H1 (cell line): ENCODE data around the gene OR4F6. TPM values are rescaled to one million over a fixed set of nuclear protein-coding genes. Genes with fewer than 3 reads are reported as not detected.

Experiments used
- CTCF ChIA-PET: fragments of 300-600 bp; sonication (Branson Sonifier 250); formaldehyde crosslinking; loops from one replicate; lab custom pipeline; 2021; ENCODE audit not compliant: partially characterized antibody; lab: Charles Lee
- POLR2A ChIA-PET: fragments of 300-600 bp; sonication (Branson Sonifier 250); formaldehyde crosslinking; loops from one replicate; lab custom pipeline; 2021; ENCODE audit warnings: inconsistent platforms; ENCODE audit not compliant: partially characterized antibody; lab: Charles Lee
- DNase-seq, 2 experiments: peaks; one replicate each; pipeline versions ENCODE4 v3.0.0 to v3.0.0-alpha.2; 2010 to 2022; ENCODE audit warnings: low spot score in 2 of 2, low read depth in 1 of 2, mixed read lengths in 1 of 2
- FAIRE-seq: peaks from 2 replicates; lab custom pipeline; 2011; peaks lifted over from hg19 to GRCh38; lab: Jason Lieb, UNC
- H2AFZ ChIP-seq: 2 replicates; pipeline ENCODE4 v1.8.1; 2012; ENCODE audit warnings: low read length, inconsistent platforms
- H2AK5ac ChIP-seq: 2 replicates; pipeline ENCODE4 v1.6.1; 2013; ENCODE audit warnings: low read depth, low read length
- H2BK120ac ChIP-seq: replicated peaks from 2 replicates; pipeline ENCODE3; 2013; ENCODE audit warnings: low read depth, low read length, inconsistent platforms
- H2BK12ac ChIP-seq: 2 replicates; pipeline ENCODE4 v1.6.1; 2013; ENCODE audit warnings: low read depth, low read length
- H2BK15ac ChIP-seq: 2 replicates; pipeline ENCODE4 v1.6.1; 2013; ENCODE audit warnings: low read length
- H2BK20ac ChIP-seq: 2 replicates; pipeline ENCODE4 v1.6.1; 2013; ENCODE audit warnings: low read length
- H2BK5ac ChIP-seq: 2 replicates; pipeline ENCODE4 v1.6.1; 2013; ENCODE audit warnings: low read depth, low read length
- H3K14ac ChIP-seq: 2 replicates; pipeline ENCODE4 v1.6.1; 2013; ENCODE audit warnings: inconsistent platforms; ENCODE audit not compliant: insufficient read length
- H3K18ac ChIP-seq: 2 replicates; pipeline ENCODE4 v1.6.1; 2013; ENCODE audit warnings: low read length; ENCODE audit errors: extremely low read depth
- H3K23ac ChIP-seq: 2 replicates; pipeline ENCODE4 v1.6.1; 2013; ENCODE audit warnings: inconsistent platforms; ENCODE audit not compliant: insufficient read length
- H3K23me2 ChIP-seq: 2 replicates; pipeline ENCODE4 v1.6.1; 2013; ENCODE audit warnings: low read depth, low read length
- H3K27ac ChIP-seq: 2 replicates; pipeline ENCODE4 v1.6.1; 2011; ENCODE audit warnings: low read depth, low read length, inconsistent platforms
- H3K27me3 ChIP-seq, 4 experiments: replicated peaks in 1 of 4; 1 replicate in 1 of 4; 2 replicates in 3 of 4; pipeline versions ENCODE4 v1.6.1 to v1.8.1; 2011 to 2013; ENCODE audit warnings: low read length in 3 of 4, mild to moderate bottlenecking in 3 of 4, inconsistent platforms in 2 of 4, mixed read lengths in 2 of 4, moderate library complexity in 1 of 4; ENCODE audit not compliant: control insufficient read depth in 3 of 4, insufficient read depth in 3 of 4; ENCODE audit errors: extremely low read depth in 1 of 4
- H3K36me3 ChIP-seq, 4 experiments: 2 replicates each; pipeline versions ENCODE4 v1.6.1 to v1.8.1; 2011 to 2013; ENCODE audit warnings: mild to moderate bottlenecking in 4 of 4, low read length in 3 of 4, moderate library complexity in 2 of 4, control low read depth in 1 of 4, inconsistent platforms in 1 of 4; ENCODE audit not compliant: insufficient read depth in 4 of 4, control insufficient read depth in 2 of 4
- H3K4ac ChIP-seq: replicated peaks from 2 replicates; pipeline ENCODE3; 2013; ENCODE audit warnings: low read length, low read depth, mixed read lengths, inconsistent platforms; ENCODE audit not compliant: insufficient read length
- H3K4me1 ChIP-seq, 4 experiments: replicated peaks in 1 of 4; 1 replicate in 1 of 4; 2 replicates in 3 of 4; pipeline versions ENCODE4 v1.6.1 to v1.8.1; 2011 to 2013; ENCODE audit warnings: low read length in 3 of 4, inconsistent platforms in 2 of 4, mixed read lengths in 1 of 4; ENCODE audit not compliant: insufficient read depth in 4 of 4, control insufficient read depth in 3 of 4
- H3K4me2 ChIP-seq, 2 experiments: 2 replicates each; pipeline versions ENCODE4 v1.6.1 to v1.8.1; 2011 to 2013; ENCODE audit warnings: low read depth in 2 of 2, low read length in 2 of 2, control low read depth in 1 of 2, inconsistent platforms in 1 of 2, mild to moderate bottlenecking in 1 of 2; ENCODE audit not compliant: insufficient read depth in 1 of 2
- H3K4me3 ChIP-seq, 4 experiments: fragments of 200-600, 300-600 bp in 1 of 4; sonication (generic), shearing (Covaris generic), sonication (Bioruptor Twin) in 1 of 4; 2 replicates each; pipeline versions ENCODE4 v1.5.1 to v1.8.1; 2011 to 2016; ENCODE audit warnings: low read length in 4 of 4, low read depth in 3 of 4, control low read depth in 2 of 4, inconsistent platforms in 2 of 4, mild to moderate bottlenecking in 2 of 4, mixed read lengths in 1 of 4, moderate library complexity in 1 of 4; ENCODE audit not compliant: insufficient read depth in 2 of 4; ENCODE audit errors: extremely low read depth in 1 of 4
- H3K56ac ChIP-seq: replicated peaks from 2 replicates; pipeline ENCODE3; 2013; ENCODE audit warnings: low read depth, mild to moderate bottlenecking, mixed read lengths, low read length, inconsistent platforms; ENCODE audit not compliant: insufficient read length
- H3K79me1 ChIP-seq: 2 replicates; pipeline ENCODE4 v1.6.1; 2013; ENCODE audit warnings: low read depth, low read length, control low read depth
- H3K79me2 ChIP-seq, 2 experiments: 2 replicates each; pipeline versions ENCODE4 v1.6.1 to v1.8.1; 2012 to 2013; ENCODE audit warnings: low read length in 2 of 2, mild to moderate bottlenecking in 2 of 2, inconsistent platforms in 1 of 2; ENCODE audit not compliant: insufficient read depth in 2 of 2, control insufficient read depth in 1 of 2
- H3K9ac ChIP-seq, 4 experiments: replicated peaks in 1 of 4; 1 replicate in 1 of 4; 2 replicates in 3 of 4; pipeline versions ENCODE4 v1.6.1 to v1.8.1; 2011 to 2013; ENCODE audit warnings: low read depth in 3 of 4, low read length in 3 of 4, control low read depth in 2 of 4, mild to moderate bottlenecking in 2 of 4, moderate library complexity in 2 of 4, inconsistent platforms in 1 of 4; ENCODE audit errors: extremely low read depth in 1 of 4
- H3K9me3 ChIP-seq, 2 experiments: 2 replicates each; pipeline versions ENCODE4 v1.6.1 to v1.8.1; 2012 to 2013; ENCODE audit warnings: mild to moderate bottlenecking in 2 of 2, moderate library complexity in 2 of 2, control low read depth in 1 of 2, inconsistent platforms in 1 of 2, low read depth in 1 of 2, low read length in 1 of 2, mixed read lengths in 1 of 2; ENCODE audit not compliant: insufficient read depth in 2 of 2
- H4K20me1 ChIP-seq, 2 experiments: replicated peaks in 1 of 2; 2 replicates each; pipeline versions ENCODE3 to v1.8.1; 2011 to 2013; ENCODE audit warnings: inconsistent platforms in 2 of 2, low read length in 2 of 2, mild to moderate bottlenecking in 1 of 2; ENCODE audit not compliant: insufficient read depth in 2 of 2, control insufficient read depth in 1 of 2
- H4K5ac ChIP-seq: 2 replicates; pipeline ENCODE4 v1.6.1; 2013; ENCODE audit warnings: low read length, low read depth, mixed read lengths, inconsistent platforms; ENCODE audit not compliant: insufficient read length
- H4K8ac ChIP-seq: 2 replicates; pipeline ENCODE4 v1.8.0; 2013; ENCODE audit warnings: mild to moderate bottlenecking, moderate library complexity, low read length, inconsistent platforms; ENCODE audit not compliant: insufficient read depth; ENCODE audit errors: extremely low read depth
- H4K91ac ChIP-seq: replicated peaks from 2 replicates; pipeline ENCODE3; 2013; ENCODE audit warnings: low read length, mixed read lengths, inconsistent platforms; ENCODE audit not compliant: insufficient read length
- ASH2L ChIP-seq: fragments of 200-600, 300-600 bp; sonication (generic); IDR thresholded peaks from one replicate; pipeline ENCODE4 v1.7.1; 2017; ENCODE audit warnings: low read length
- EGR1 ChIP-seq: IDR thresholded peaks from 2 replicates; pipeline ENCODE4 v1.6.1; 2011; ENCODE audit warnings: low read depth, low read length, borderline replicate concordance
- GABPA ChIP-seq: IDR thresholded peaks from 2 replicates; pipeline ENCODE4 v1.6.1; 2011; ENCODE audit warnings: mild to moderate bottlenecking, low read length, moderate library complexity, borderline replicate concordance; ENCODE audit not compliant: insufficient read depth
- HDAC6 ChIP-seq: IDR thresholded peaks from one replicate; pipeline ENCODE4 v1.7.1; 2012; ENCODE audit warnings: low read depth, mild to moderate bottlenecking, inconsistent platforms, low read length, moderate library complexity
- JUN ChIP-seq: IDR thresholded peaks from 2 replicates; pipeline ENCODE4 v1.6.1; 2011; ENCODE audit warnings: low read depth, mild to moderate bottlenecking, improper control_type of control experiment, low read length
- KDM1A ChIP-seq: fragments of 200-600, 300-600 bp; sonication (generic); IDR thresholded peaks from 2 replicates; pipeline ENCODE4 v1.7.1; 2016; ENCODE audit warnings: mild to moderate bottlenecking, low read length, borderline replicate concordance
- KDM4A ChIP-seq: IDR thresholded peaks from one replicate; pipeline ENCODE4 v1.7.1; 2012; ENCODE audit warnings: low read depth, mild to moderate bottlenecking, moderate library complexity, low read length, inconsistent platforms; ENCODE audit not compliant: severe bottlenecking
- POLR2A ChIP-seq, 2 experiments: IDR thresholded peaks; 1 replicate in 1 of 2; 2 replicates in 1 of 2; pipeline ENCODE4 v1.6.1; 2011; ENCODE audit warnings: low read depth in 2 of 2, low read length in 2 of 2, mild to moderate bottlenecking in 2 of 2; ENCODE audit errors: control extremely low read depth in 1 of 2
- POLR2AphosphoS5 ChIP-seq: IDR thresholded peaks from 2 replicates; pipeline ENCODE4 v1.6.1; 2011; ENCODE audit warnings: low read depth, low read length
- RBBP5 ChIP-seq: IDR thresholded peaks from 2 replicates; pipeline ENCODE4 v1.7.1; 2012; ENCODE audit warnings: low read depth, mild to moderate bottlenecking, inconsistent platforms, low read length, moderate library complexity, borderline replicate concordance
- RXRA ChIP-seq: IDR thresholded peaks from 2 replicates; pipeline ENCODE4 v1.6.1; 2011; ENCODE audit warnings: low read depth, mild to moderate bottlenecking, low read length, moderate library complexity; ENCODE audit not compliant: insufficient read depth
- SAP30 ChIP-seq: fragments of 300-600 bp; sonication (generic); IDR thresholded peaks from 2 replicates; pipeline ENCODE4 v1.7.1; 2012; ENCODE audit warnings: low read length, moderate library complexity, mild to moderate bottlenecking, inconsistent platforms; ENCODE audit not compliant: insufficient read depth, insufficient replicate concordance
- SP2 ChIP-seq: IDR thresholded peaks from 2 replicates; pipeline ENCODE4 v1.6.1; 2012; ENCODE audit warnings: mild to moderate bottlenecking, low read length, inconsistent platforms
- SP4 ChIP-seq: IDR thresholded peaks from 2 replicates; pipeline ENCODE4 v1.6.1; 2012; ENCODE audit warnings: low read length, inconsistent platforms
- WGBS, 2 experiments: shearing (Covaris generic) in 1 of 2; methylation state at CpG; one replicate each; pipeline versions ENCODE4 v1.1.6 to v1.1.7; 2013 to 2015; ENCODE audit warnings: low lambda C conversion rate in 2 of 2, mixed read lengths in 2 of 2, inconsistent platforms in 1 of 2, low coverage in 1 of 2, missing lambda C conversion rate in 1 of 2; ENCODE audit not compliant: insufficient replicate concordance in 2 of 2, insufficient coverage in 1 of 2, insufficient read length in 1 of 2; ENCODE audit errors: extremely low coverage in 1 of 2, missing lambda C conversion rate in 1 of 2; 5-methylcytosine and 5-hydroxymethylcytosine counted together
- polyA plus RNA-seq, 7 experiments: library from polyadenylated mRNA; depleted of rRNA in 3 of 7; stranded (reverse) in 5 of 7; unstranded in 2 of 7; fragments of >200 nt in 5 of 7; fragments of 200-250 nt in 2 of 7; gene quantifications; 1 replicate in 5 of 7; 2 replicates in 1 of 7; 4 replicates in 1 of 7; pipeline versions ENCODE4 v1.2.1 to v1.2.3, GENCODE V29; 2011 to 2013; ENCODE audit warnings: missing spikeins in 2 of 7, mixed read lengths in 2 of 7
- total RNA-seq: library from RNA; stranded (reverse); fragmentation: NEBNext Ultra II Directional; extraction: Animal tissue kit (Norgen Biotek cat#: 25700); gene quantifications from 2 replicates; pipeline ENCODE4 v1.2.1, GENCODE V29; 2021

Gene OR4F6
- total and polyA plus RNA-seq, 2 of the 8 experiments (the other 6 are each of a cell fraction or from before 2014, with no cell fraction given) = not detected

DNA sequence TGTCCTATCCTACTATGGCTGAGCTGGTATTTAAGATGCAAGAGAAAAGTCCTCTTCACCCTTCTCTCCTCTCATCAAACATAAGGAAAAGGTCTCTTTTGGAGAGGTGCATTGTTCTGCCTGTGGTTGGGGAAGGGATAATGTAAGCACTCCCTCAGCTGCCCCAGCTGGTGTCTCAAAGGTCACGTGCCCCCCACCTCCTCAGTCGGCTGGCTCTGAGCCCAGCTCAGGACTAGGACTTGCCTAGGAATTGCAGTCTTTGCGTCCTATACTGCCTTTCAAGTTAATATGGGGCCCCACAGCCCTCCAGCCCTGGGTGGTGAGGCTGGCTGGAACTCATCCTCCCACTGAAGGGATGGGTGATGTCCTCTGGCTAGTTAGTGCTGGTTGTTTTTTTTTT, 38.3 kb downstream of the OR4F6 start:
- H3K9ac ChIP-seq = no peak overlapping the region
- no peak overlapping the region for H3K4me2 ChIP-seq
- H4K91ac ChIP-seq = no peak overlapping the region
- POLR2A ChIA-PET = no interaction called here
- FAIRE-seq = no peak
- no peak overlapping the region for H2BK15ac ChIP-seq
- no peak overlapping the region for H3K4ac ChIP-seq
- WGBS, 2 experiments = 83% methylated on average over 3 of the region's 3 CpGs; no CpG with 5 or more reads in 1 of the 2 experiments
- no peak for DNase-seq
- H4K5ac ChIP-seq = no peak overlapping the region
- H3K79me2 ChIP-seq = no peaks in the 10 kb centered on the region
- peaks cover 0 to 2% (median 0%) of the 10 kb centered on the region in 4 experiments; a peak in 3 of 7 replicates for H3K4me1 ChIP-seq
- H3K14ac ChIP-seq = no peak overlapping the region
- no peak overlapping the region for H2AK5ac ChIP-seq
- no peak overlapping the region for H2BK5ac ChIP-seq
- H2BK12ac ChIP-seq = no peak overlapping the region
- no peaks in the 10 kb centered on the region for H3K79me1 ChIP-seq
- H2AFZ ChIP-seq = no peak overlapping the region
- no peaks in the 10 kb centered on the region for H3K27me3 ChIP-seq
- no peak overlapping the region for H3K4me3 ChIP-seq
- no peak overlapping the region for H2BK20ac ChIP-seq
- H4K20me1 ChIP-seq = no peaks in the 10 kb centered on the region
- no peak overlapping the region for H3K18ac ChIP-seq
- H4K8ac ChIP-seq = no peak overlapping the region
- no peak overlapping the region for H3K23ac ChIP-seq
- H3K27ac ChIP-seq = no peak overlapping the region
- H3K9me3 ChIP-seq = peaks cover 8 to 13% of the 10 kb centered on the region in 2 experiments; a peak in 3 of 4 replicates
- TF ChIP-seq ASH2L = no peak
- TF ChIP-seq JUN = no peak
- TF ChIP-seq POLR2A (IDR thresholded peaks at IDR 0.05; ENCODE audit: control extremely low read depth in 1 of 2, low read depth in 2 of 2, low read length in 2 of 2) = no peak
- no peak for TF ChIP-seq SAP30
- TF ChIP-seq SP4 = no peak
- no peak for TF ChIP-seq KDM1A
- TF ChIP-seq RBBP5 = no peak
- TF ChIP-seq GABPA = no peak
- no peak for TF ChIP-seq EGR1
- TF ChIP-seq RXRA = no peak
- no peak for TF ChIP-seq POLR2AphosphoS5
- no peak for TF ChIP-seq HDAC6
- no peak for TF ChIP-seq SP2
- TF ChIP-seq KDM4A = no peak
- H3K36me3 ChIP-seq = no peaks in the 10 kb centered on the region
- H3K56ac ChIP-seq = no peak overlapping the region
- no peaks in the 10 kb centered on the region for H3K23me2 ChIP-seq
- CTCF ChIA-PET = interaction anchor here (0.6 to 1.0 kb wide), 2 partner anchors 17 to 1396 kb away, joined by 3 to 4 read pairs; no protein-coding TSS in a partner anchor
- no peak overlapping the region for H2BK120ac ChIP-seq
